Measurements from ENCODE around the gene ZNG1F.
"Not testable (repeated sequence)": the region's sequence is repeated elsewhere in the genome, so short reads cannot be mapped to it uniquely, and the experiment has no call there.

Gene ZNG1F

DNA sequence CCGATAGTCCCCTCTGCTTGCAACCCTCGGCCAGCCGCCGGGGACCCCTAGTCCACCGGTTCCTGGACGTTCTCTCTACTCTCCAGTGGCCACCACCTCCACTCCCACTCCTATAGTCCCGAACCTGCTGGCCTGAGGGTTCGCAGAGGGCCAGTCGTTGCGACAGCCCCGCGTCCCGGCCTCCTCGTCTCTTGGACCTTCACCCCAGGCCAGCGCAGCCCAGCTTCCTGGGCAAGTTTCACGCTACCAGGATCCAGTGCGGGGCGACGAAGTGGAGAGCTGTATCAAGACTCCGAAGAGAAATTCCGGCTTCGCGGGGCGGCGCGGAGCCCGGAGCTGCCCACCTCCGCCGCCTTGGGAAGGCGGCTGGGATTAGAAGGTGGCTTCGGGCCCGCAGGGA, 65.7 kb downstream of the ZNG1F start:
- H3K4me3 ChIP-seq (ENCODE audit: low read depth, low read length) = not testable (repeated sequence)

DNA sequence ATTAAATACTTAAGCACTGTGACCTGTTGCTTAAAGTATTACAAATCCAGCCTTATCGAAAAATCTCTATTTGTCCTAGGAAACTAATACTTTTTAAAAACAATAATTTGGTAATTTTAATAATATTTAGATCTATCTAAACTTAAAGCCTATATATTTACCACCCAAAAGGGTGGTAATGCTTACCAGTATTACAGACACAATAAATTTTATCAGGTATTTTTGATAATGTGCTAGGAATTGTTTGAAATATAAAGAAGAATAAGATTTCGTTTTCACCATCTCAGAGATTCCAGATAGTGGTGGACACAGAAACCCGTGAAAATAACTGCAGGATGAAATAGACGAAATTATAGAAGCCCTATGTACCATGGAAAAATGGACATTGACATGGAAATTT, 68.4 kb downstream of the ZNG1F start:
- not testable (repeated sequence) for H3K4me3 ChIP-seq (ENCODE audit: low read depth, low read length)

DNA sequence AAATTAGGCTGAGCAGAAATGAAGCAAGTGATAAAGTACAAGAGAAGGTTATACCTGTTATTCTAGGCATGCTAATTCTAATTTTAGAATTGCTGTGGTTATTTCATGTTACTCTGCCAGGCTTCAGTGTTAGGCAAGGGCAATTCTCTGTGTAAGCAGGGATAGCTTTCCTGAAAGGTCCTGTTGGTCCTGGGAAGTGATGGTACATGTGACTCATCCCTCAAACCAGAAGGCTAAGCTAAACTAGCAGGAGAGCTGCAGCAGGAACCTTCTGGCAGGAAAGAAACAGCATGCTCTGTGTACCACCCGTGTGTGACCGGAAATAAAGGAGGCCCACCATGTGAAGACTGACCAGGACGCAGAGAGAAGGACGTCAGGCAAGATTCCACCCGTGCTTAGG, 69.4 kb downstream of the ZNG1F start:
- H3K4me3 ChIP-seq (ENCODE audit: low read depth, low read length) = not testable (repeated sequence)

DNA sequence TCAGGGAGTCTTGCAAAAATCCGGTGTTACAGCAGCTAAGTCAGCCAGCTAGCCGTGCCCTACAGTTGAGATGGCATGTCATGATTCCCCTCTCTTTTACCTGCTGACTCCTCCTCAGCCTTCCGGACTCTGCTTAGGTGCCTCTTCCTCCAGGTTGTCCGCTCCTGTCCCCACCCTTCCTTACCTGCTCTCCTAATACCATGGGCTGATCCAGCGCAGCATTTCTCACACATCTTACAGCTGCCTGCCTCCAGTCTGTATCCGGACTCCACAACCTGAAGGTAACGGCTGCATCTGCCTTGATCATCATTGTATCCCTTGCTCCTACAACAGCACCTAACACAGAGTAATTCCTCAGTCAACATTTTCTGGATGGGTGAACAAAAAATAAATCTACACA, 69.8 kb downstream of the ZNG1F start:
- H3K4me3 ChIP-seq (ENCODE audit: low read depth, low read length) = not testable (repeated sequence)

DNA sequence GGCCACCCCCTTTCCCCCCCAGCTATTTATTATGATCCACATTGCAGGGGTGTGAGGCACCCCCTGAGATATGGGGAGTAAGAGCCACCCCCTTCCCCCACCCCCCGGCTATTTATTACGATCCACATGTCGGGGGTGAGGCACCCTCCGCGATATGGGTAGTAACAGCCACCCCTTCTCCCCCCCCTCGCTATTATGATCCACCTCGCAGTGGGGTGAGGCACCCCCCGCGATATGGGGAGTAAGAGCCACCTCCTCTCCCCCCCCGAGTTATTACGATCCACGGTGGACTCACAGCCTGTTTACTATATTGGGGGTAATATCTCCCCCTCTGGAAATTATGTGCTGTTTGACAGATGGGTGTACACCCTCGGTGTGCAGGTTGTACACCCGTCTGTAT, 75.8 kb downstream of the ZNG1F start:
- not testable (repeated sequence) for H3K4me3 ChIP-seq (ENCODE audit: low read depth, low read length)

DNA sequence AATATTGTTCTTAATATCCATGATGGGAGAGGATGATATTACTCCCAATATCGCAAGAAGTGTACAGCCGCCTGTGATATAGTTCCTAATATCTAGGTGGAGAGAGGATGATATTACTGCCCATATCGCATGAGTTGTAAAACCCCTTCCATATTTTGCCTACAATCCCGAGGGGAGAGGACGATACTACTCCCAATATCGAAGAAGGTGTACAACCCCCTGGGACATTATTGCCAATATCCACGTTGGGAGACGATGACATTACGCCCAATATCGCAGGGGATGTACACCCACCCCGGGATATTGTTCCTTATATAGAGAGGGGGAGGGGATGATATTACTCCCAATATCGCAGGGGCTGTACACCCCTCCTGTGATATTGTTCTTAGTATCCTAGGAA, 77.7 kb downstream of the ZNG1F start:
- not testable (repeated sequence) for H3K4me3 ChIP-seq (ENCODE audit: low read depth, low read length)

DNA sequence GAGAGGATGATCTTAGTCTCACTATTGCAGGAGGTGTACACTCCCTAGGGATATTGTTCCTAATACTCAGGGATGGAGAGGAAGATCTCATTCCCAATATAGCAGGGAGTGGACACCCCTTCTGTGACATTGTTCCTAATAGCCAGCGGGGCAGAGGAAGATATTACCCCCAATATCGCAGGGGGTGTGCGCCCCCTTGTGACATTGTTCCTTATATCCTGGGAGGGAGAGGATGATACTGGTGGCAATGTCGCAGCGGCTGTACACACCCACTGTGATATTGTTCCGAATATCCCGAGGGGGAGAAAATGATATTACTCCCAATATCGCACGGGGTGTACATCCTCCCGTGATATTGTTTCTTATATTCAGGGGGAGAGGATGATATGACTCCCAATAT, 78.2 kb downstream of the ZNG1F start:
- not testable (repeated sequence) for H3K4me3 ChIP-seq (ENCODE audit: low read depth, low read length)

DNA sequence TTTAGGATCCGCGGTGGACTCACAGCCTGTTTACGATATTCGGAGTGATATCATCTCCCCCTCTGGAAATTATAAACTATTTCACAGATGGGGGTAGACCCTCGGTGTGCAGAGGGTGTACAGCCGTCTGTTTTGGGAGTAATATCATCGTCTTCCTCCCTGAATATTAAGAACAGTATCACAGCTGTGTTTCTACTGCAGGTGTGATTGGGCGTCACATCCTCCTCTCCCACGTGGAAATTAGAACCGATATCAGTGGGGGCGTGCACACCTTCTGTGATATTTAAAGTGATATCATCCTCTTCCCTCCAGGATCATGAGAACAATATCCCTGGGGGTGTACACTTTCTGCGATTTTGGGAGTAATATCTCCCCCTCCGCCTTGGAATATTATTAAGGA, 79.9 kb downstream of the ZNG1F start:
- not testable (repeated sequence) for H3K4me3 ChIP-seq (ENCODE audit: low read depth, low read length)

DNA sequence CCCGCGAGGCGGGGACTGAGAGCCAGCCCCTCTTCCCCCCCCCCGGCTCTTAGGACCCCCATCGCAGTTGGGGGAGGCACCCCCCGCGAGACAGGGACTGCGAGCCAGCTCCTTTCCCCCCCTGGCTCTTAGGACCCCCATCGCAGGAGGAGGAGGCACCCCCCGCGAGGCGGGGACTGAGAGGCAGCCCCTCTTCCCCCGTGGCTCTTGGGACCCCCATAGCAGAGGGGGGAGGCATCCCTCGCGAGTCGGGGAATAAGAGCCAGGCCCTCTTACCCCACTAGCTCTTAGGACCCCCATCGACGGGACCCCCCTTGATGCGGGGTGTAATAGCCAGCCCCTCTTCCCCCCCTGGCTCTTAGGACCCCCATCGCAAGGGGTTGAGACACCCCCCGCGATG, 80.3 kb downstream of the ZNG1F start:
- H3K4me3 ChIP-seq (ENCODE audit: low read depth, low read length) = not testable (repeated sequence)

DNA sequence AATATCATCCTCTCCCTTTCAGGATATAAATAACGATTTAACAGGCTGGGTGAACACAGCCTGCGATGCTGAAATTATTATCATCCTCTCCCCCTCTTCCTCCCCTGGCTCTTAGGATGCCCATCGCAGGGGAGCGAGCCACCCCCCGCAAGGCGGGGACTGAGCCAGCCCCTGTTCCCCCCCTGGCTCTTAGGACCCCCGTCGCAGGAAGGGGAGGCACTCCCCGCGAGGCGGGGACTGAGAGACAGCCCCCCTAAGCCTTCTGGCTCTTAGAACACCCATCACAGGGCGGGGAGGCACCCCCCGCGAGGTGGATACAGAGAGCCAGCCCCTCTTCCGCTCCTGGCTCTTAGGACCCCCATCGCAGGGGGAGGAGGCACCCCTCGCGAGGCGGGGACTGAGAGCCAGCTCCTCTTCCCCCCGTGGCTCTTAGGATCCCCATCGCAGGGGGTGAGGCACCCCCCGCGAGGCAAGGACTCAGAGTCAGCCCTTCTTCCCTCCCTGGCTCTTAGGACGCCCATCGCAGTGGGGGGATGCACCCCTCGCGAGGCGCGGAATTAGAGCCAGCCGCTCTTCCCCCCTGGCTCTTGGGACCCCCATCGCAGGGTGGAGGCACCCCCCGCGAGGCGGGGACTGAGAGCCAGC, 82.5 kb downstream of the ZNG1F start:
- not testable (repeated sequence) for H3K4me3 ChIP-seq (ENCODE audit: low read depth, low read length)

DNA sequence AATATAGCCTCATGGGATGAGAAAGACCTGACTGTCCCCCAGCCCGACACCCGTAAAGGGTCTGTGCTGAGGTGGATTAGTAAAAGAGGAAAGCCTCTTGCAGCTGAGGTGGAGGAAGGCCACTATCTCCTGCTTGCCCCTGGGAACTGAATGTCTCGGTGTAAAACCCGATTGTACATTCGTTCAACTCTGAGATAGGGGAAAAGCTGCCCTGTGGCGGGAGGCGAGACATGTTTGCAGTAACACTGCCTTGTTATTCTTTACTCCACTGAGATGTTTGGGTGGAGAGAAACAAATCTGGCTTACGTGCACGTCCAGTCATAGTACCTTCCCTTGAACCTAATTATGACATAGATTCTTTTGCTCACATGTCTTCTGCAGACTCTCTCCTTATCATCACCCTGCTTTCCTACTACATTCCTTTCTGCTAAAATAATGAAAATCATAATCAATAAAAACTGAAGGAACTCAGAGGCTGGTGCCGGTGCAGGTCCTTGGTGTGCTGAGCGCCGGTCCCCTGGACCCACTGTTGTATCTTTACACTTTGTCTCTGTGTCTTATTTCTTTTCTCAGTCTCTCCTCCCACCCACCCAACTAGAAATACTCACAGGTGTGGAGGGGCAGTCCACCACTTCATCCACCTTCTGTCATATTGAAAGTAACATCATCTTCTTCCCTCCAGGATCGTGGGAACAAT, 83.4 kb downstream of the ZNG1F start:
- not testable (repeated sequence) for H3K4me3 ChIP-seq (ENCODE audit: low read depth, low read length)

DNA sequence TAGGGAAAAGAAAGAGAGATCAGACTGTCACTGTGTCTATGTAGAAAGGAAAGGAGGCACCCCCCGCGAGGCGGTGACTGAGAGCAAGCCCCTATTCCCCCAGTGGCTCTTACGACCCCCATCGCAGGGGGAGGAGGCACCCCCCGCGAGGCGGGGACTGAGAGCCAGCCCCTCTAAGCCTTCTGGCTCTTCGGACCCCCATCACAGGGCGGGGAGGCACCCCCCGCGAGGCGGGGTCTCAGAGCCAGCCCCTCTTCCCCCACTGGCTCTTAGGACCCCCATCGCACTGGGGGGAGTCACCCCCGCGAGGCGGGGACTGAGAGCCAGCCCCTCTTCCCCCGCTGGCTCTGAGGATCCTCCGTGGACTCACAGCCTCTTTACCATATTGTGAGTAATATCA, 84.6 kb downstream of the ZNG1F start:
- not testable (repeated sequence) for H3K4me3 ChIP-seq (ENCODE audit: low read depth, low read length)

DNA sequence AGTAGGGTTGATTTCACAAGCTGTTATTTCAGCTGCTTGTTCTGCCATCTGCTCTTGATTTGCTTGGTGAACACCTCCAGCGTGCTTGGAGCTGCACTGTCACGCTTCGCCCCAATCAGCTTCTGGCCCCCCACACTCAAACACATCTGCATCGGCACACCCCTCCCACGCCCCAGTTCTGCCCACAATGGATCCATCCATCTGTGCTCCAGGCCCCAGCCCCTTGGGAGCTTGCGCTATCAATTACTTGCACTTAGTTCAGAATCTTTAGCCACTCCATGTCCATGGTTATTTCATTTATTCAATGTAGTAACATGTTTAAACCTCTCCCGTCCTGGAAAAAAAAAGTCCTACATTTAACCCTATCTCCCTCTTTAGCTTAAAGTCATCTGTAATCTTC, 88.6 kb downstream of the ZNG1F start:
- H3K4me3 ChIP-seq (ENCODE audit: low read depth, low read length) = not testable (repeated sequence)

DNA sequence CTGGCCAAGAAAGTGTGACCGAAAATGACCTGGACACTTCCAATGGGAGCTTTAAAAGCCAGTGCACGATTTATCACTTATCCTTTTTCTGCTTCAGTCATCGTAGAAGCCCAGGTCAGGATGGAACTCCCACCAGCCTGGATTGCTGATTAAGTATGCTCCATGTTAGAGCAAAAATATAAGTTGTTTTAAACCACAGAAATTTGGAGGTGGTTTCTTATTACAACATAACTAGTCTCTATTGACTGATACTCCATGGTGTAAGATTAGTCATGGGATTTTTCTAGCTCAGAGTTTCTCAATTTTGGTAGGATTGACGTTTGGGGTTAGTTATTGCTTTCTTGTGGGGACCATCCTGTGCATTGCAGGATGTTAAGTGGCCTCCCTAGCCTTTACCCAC, 90.4 kb downstream of the ZNG1F start:
- H3K4me3 ChIP-seq (ENCODE audit: low read depth, low read length) = not testable (repeated sequence)

DNA sequence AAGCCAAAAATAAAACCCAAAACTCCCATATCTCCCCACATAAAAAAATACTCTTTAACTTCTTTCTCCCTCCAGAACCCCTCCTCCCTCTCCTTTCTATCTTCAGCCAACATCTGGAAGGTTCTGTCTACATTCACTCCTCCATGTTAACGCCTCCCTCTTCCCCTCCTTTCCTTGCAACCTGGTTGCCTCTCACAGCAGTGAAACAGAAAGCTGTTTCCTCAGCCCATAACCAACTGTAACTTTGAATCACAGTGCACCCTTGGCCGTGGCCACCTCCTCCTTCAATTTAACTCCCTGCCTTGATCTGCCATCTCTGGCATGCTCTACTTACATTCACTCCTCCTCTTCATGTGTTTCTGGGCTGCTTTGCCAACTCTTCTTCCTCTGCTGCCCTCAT, 94.1 kb downstream of the ZNG1F start:
- not testable (repeated sequence) for H3K4me3 ChIP-seq (ENCODE audit: low read depth, low read length)

DNA sequence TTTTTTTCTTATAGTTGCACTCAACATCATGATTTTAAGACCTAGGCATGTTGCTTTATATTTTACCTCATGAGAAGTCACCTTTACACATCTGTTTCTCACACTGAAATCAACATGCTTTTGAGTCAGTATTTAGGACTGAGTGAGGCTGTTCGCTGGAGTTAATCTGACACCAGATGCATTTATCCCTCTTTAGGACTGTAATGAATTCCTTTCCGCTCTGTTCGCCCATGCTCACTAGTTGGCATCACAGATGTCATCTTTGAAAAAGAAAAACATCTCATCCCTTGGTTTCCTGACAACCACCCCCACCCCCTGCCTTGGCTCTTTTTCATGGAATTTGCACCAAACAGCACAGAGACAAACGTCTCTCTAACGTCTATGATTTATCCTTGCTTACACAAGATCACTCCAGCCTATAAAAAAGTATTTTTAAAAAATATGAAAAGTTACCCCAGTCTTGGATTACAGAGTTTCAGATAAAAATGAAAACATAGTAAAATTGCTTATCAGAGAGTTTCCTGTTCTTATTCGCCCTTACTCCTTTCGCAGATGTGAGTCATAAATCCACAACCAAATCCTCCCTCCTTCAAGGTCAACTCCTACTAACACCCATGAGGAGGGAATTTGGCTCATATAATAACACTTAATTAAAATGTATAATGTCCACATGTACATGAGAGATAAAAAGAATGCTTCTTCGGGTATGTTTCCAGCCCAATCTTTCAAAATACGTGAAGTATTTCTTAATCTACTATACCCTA, 94.9 kb downstream of the ZNG1F start:
- H3K4me3 ChIP-seq (ENCODE audit: low read depth, low read length) = not testable (repeated sequence)

DNA sequence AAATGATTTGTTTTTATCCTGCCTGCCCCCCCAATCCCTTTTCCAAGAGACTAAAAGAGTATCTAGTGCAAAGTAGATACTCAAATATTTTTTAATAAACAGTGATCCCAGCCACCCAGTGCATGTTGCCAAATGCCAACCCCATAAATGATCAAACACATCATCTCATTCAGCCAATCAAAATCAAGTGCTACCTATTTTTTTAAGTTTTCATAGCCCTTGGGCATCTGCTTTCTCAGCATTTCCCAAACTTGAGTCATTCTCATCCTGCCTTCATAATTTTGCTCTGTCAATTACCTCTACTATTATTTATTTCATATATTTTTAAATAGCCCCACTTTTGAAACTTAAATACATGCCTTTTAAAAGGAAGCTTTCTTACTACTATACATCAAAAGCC, 98.2 kb downstream of the ZNG1F start:
- not testable (repeated sequence) for H3K4me3 ChIP-seq (ENCODE audit: low read depth, low read length)

DNA sequence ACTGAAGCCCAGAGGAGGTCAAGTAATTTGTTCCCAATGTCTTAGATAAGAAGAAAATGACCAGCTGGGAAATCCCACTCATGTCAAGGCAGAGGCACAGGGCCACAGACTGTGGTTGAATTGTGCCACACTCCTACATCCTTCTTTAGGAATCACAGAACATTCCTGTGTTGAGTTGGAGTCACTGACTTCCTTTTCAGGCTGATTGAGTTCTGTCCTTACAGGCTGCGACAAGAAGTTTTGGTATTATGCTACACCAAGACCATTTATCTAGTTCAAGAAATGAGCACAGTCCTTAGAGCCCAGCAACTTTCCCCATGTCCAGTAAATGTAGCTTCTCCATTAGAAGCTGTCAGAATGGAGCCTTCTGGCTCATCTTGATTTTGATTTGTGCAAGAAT, 98.7 kb downstream of the ZNG1F start:
- H3K4me3 ChIP-seq (ENCODE audit: low read depth, low read length) = not testable (repeated sequence)

DNA sequence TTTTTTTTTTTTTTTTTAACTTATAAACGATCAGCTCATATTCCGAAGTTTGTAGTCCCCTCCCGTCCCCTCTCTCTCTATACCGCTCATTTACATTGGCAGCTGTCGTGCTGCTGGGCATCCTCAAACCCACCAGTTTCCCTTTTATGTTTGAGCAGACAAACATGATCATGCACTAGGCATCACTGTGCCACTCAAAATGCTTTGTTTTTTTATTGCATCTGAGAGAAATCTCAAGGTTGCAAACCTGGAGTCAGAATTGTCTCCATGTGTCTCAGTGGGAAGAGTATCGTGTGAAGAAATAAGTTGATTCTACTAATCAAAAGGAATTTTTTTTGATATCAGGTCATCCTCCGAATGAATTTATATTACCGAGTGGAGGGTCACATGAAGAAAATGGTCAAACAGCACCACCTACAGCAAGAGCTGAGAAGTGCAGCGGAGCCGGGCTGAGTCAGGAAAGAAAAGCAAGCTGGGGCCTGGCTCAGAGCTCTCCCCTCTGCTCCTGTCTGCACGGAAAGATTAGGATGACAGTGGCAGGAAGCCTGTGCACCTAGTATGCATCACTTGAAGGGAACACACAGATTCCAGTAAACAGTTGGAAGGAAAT, 100.6 kb downstream of the ZNG1F start:
- not testable (repeated sequence) for H3K4me3 ChIP-seq (ENCODE audit: low read depth, low read length)

DNA sequence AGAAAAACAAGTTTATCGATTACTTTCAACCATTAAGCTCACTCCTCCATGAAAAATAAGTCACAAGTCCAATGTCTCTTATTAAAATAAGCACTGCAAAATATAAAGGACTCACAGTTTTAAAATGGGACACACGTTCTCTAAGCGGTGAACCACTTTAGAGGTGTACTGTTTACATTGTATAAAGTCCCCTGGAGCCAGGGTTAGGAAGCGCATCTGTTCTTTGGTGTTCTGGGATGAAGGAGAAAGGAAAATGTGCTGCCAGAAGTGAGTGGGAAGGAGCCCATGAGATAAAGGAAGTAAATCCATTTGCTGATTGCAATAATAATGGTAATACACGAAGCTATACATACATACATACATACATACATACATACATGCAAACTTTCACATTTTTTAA, 101.2 kb downstream of the ZNG1F start:
- H3K4me3 ChIP-seq (ENCODE audit: low read depth, low read length) = not testable (repeated sequence)

DNA sequence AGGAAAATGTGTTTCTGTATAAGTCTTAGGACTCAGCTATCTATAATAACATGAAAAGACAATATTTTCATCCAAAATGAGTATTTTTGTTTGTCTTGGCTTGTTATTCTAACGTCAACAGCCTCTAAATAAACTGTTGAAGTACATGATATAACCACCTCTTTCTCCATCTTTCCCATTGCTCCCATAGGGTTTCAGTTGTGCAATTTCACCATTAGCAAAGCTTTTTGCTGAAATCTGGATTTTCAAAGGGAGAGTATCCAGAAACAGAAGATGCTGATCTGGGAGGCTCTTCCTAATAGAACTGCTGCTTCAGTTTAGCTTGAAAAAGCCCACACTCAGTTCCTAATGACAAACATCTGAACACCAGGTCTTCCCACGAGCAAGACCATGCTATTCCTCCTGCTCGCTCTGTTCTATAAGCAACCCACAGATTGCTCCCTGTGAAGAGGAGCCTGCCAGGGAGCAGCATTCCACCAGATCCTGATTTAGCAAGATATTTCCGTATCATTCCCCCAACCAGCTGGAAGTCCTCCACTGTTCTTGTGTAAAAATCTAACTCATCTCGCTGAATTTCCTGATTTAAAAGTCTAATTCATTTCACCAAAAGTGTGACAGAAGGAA, 101.8 kb downstream of the ZNG1F start:
- not testable (repeated sequence) for H3K4me3 ChIP-seq (ENCODE audit: low read depth, low read length)

All from iPS-11a (cell line).